NCI-H2196 (cell line): Measurements from ENCODE around the gene COL23A1.

Experiments
- DNase-seq: peaks from one replicate; lab custom pipeline; 2025; ENCODE audit not compliant: unreplicated experiment; lab: John Stamatoyannopoulos, UW

Gene COL23A1

DNA sequence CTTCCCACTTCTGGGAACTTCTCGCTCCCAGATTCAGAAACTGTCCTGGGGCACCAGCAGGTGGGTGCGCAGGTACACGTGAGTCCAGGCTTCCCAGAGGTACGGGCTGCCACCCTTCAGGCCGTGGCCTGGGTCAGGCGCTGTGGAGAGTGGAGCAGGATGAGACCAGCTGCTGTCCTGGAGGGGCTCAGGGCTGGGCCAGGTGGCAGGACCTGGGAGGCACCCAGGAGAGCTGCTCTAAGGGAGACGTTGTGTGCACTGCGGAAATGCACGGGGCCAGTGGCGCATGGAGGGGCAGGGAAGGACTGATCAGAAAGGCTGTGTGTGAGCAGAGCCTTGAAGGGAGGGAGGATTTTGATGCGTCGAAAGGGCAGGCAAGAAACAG is 222.5 kb downstream of the COL23A1 start:
- DNase-seq = no peak

DNA sequence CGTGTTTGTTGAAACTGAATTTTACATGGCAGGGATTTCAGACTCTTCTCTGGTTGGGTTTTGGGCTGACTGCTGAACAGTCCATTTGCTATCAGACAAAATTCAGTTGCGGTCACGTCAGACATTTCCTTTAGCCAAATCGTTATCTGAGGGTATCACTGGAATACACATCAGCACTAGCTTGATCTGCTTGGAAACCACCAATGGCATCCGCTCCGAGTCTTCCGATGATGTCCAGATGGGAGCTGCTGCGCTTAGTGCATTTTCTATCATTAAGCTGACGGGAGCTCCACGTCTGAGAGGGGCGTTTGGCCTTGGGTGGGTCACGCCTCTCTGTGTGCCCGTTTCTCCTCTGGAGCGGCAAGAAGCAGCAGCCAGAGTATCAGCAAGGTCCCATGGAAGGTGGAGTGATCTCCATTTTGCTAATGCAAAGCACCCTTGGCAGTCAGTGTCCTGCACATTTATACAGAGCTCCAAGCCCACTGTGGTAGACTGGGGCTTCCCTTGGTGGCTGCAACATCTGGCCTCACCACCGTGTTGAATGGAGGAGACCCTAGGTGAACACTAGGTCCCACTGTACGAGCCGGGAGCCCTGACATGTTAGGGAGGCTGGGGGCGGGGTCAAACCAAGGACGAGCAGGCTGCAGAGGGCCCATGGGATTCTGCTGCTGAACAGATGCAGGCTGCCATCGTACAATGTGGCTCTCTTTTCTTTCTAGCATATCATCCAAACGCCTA is 223.0 kb downstream of the COL23A1 start:
- DNase-seq = no peak

DNA sequence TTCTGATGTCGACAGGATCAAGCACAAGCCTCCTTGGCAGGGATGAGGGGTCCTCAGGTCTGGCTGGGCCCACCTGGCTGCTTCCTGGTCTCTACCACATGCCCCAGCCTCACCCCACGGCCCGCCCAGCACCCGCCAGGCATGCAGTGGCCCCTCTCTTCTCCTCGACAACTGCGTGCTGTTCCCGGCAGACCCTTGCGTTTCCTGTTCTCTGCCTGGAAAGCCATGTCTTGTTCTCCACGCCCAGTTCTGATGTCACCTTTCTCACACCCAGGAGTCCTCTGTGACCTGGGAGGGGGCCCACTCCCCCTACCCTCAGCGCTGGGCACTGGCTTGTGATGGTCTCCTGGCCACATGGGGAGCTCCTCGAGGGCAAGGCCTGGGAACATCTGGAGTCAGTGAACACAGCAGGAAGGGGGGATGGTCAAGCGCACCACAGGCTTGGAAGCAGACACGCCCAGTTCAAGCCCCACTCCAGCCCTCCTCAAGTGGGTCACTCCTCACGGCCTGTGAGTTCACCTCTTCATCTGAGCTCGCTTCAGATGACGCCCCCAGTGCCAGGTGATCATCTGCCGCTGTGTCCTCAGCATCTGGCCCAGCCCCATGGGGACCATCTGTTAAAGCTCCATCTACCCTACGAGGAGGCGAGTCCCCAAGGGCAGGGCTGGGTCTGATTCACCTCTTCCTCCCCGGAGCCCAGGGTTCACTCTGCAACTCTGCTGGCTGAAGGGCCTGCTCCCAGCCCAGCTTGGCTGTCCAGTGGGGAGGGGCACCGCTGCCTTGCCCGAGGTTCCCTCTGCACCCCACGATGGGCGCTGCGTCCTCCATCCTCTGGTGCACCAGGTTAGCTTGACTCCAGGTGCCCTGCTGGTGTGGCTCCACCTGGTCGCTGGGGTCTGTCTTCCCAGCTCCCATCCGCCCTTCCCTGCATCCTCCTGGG is 224.4 kb downstream of the COL23A1 start:
- DNase-seq = no peak

DNA sequence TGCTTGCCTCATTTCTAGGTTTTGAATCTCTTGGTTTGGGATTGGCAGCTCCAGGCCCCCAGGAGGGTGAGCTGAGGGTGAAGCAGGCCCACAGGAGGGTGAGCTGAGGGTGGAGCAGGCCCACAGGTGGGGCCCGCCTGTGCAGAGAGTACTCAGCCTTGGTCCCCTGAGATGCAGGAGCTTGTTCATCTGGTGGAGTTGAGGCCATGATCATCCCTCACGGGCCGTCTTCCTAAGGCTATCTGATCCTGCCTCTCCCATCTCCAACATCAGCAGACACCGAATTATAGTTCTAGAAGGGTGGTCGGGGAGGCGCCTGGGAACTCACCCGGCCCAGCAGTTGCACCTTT is 225.9 kb downstream of the COL23A1 start:
- DNase-seq = no peak

DNA sequence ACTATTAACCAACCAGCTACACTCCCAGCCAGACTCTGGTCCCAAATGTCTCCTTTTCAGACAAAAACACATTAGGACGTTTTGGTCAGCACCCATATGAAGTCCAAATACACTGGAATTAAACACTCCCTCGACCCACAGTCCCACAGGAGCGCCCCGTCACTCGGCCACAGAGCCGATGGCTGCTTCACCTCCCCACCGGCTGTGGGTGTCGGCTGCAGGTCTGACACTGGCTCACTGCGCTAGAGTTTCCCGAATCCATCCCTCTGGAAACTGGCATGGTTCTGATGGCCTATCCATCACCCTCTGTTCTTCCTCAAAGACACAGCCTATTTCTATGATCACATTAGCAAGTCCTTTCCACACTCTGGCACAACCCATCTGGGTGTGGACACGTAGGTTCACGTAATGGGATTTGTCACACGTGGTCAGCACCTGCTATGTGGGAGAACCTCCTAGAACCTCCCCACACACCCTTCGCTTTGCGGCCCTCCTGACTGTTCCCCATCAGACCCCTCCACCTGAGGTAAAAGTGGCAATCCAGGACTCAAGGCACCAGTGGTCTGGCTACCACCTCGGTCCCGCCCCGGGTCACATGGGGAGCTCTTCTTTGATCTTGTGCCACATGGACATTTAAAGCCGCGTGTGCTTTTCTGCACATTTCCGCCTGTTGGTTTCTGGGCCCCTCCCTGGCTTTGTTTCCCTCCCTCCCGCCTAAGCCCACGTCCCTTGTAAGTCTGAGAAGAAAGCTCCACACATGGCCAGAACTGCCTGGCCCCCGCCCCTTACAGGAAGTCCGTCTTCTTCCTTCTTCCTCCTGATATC is 226.5 kb downstream of the COL23A1 start:
- no peak for DNase-seq

DNA sequence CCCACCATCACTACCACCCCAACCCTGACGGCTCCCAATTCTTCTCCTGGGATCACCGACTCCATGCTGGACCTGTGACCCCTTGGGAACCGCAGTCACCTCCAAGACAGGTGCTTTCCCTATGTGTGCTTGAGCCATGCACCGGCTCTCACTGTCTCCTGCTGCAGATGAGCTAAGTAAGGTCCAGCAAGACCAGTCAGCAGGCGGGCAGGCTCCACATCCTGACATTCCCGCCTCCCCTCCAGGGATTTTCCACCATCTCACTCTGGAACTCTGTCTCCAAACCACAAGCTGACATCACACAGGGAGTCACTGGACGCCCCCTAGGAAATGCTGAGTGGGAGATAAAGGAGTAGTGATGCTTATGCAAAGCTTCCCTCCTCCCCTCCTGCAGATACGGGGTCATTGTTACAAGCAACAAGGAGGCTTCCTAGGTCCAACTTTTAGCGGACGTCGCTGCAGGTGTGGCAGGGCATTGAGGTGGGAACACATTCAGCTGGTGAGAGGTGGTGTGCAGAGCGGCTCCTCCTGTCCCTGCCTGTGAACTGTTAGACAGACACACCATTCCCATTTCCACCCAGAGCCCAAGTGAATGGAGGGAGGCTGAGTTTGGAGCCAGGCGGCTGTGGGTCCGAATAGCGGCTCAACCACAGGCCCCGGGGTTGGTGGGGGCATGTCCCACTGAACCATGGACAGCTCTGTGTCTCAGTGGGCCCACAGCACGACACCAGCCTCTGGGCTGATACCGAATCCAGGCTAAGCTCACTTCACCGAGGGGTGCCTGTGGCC is 228.3 kb downstream of the COL23A1 start:
- DNase-seq = no peak

DNA sequence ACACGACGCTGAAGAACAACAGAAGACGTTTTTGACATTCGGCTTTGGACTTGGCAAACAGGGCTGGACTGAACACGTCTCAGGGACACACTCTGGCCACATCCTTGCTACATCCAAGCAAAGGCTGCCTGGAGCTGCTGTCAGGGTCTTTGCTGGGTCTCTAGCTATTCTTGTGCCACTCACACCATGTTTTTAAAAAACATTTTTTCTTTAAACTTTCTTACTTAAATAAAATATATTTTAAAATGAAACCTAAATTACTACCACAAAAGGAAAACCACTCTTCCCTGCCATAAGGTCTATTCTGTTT is 229.3 kb downstream of the COL23A1 start:
- no peak for DNase-seq

DNA sequence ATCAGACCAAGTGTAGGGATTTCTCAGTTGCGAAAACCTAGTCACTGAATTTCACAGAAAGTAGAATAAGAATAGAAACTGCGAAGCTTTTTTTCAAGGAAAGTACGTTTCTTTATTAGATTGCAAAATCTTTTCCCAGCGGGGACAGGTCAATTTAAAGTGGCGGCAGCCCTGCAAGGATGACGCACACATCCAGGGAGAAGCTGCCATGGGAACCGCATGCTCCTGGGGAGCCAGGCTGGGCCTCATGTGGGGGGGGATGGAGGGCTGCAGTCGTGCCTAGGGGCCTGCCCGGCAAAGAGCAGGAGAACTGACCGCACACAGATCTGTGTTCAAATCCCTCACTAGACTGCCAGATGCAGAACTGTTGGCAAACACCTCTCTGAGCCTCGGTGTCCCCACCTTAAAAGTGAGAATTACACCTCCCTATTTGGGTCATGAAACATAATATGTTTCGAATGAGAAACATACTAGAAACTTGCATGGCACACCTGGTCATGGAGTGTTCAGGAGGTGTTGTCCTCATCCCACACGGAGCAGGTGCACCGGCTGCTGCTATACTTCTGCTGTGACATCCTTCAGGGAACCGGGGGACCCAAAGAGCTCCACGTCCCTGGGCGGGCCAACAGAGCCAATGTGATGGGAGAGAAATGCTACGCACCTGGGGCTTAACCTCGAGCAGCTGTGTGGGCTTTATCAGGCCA is 229.8 kb downstream of the COL23A1 start:
- no peak for DNase-seq

DNA sequence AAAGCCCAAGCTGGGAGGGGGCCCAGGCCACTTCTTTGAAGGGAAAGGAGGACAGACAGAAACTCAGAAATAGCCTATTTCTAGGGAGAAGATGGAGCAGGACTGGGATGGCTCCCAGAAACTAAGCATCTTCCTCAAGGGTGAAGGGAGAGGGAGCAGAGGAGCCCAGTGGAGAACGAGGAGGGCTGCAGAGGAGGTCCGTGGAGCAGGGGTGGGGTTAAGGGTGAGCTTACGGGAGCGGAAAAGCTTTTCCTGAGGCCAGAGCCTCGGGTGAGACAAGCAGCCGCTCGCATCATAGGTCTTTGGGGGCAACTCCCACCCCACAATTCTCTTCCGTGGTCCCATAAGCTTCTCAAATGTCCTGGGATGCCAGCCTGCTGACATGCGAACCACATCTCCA is 230.5 kb downstream of the COL23A1 start:
- no peak for DNase-seq

DNA sequence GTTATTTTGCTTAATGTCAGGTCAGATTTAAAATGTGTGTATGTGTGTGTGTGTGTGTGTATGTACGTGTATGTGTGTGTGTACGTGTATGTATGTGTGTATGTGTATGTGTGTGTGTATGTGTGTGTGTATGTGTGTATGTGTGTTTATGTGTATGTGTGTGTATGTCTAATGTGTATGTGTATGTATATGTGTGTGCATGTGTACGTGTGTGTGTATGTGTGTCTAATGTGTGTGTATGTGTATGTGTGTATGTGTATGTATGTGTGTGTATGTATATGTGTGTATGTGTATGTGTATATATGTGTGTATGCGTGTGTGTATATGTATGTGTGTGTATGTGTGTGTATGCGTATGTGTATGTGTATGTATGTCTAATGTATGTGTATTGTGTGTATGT is 232.5 kb downstream of the COL23A1 start:
- DNase-seq = no peak

DNA sequence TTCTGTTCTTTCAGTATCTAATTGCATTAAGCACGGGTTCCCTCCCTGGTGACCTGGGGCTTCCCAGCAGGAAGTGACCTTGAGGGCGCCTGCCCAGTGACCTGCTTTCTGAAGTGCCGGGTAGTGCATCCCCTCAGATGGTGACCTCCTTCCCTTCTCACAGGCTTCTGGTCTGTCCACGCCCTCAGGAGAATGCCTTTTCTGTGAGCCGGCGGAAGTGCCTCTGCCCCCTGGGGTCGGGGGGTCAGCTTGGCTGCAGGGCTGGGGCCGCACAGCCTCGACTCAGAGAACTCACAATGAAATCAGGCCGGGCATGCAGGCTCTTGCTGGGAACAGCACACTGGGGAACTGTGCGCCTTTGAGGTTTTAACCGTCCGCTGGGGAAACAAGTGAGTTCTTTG is 233.1 kb downstream of the COL23A1 start:
- no peak for DNase-seq

DNA sequence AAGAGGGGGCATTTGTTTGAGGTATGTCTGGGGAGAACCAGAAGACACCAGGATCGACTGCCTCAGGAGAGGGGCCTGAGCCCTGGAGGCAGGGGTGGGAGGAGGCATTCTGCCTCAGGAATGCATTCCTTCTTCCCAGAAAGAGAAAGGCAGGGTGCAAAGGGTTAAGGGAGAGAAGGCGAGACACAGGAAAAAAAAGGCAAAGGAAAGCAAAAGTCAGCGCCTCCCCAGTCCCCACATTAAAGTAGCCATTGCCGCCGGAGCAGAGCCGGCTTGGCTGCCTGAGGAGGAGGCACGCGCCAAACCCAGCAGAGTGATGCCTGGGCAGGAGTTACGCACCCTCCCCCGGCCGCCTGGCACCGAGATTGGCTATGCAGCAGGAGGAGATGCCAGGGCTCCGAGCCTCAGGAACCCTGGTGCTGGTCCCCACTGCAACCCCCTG is 233.7 kb downstream of the COL23A1 start:
- no peak for DNase-seq

DNA sequence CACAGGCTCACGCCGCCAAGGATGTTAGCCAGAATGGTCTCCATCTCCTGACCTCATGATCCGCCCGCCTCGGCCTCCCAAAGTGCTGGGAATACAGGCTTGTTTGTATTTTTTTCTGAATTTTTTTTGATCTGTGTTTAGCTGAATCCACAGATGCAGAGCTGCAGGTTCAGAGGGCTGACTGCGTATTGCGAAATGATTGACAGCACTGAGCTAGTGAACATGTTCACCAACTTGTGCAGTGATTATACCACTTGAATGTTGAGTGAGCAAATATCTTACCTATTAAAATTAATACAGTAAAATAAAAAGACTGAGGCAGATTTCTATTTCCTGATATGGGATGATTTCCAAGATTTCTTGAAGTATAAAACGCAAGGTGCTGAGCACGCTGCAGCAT is 234.5 kb downstream of the COL23A1 start:
- DNase-seq = no peak

DNA sequence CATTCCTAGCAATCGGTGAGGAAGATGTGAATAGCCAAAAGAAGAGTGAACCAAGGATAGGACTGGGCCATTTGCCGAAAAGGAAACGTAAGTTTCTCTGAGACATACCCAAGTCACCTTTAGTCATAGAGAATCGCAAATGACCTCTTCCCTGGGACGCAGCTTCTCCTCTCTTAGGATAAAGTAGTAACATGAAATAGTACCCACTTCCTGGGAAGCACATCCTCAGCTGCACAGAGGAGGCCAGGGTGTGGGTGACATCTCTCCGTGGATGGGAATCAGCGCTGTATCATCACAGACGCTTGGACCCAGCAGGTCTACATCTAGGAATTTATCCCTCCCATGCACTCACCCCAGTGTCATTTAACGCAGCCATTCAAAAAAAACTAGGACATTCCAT is 236.7 kb downstream of the COL23A1 start:
- DNase-seq = no peak

DNA sequence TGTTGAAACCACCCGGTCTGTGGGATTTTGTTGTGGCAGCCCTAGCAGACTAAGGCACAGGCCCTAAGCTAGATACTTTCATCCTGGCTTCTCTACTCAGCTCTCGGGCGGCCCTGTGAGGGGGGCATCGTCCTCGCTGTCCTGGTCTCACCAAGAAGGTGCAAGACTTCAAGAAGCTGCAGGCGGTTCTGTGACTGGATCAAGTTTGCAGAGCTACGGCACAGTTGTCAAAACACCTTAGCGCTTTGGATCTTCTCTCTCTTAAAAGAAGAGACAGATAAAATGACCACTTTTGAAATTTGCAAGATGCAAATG is 238.2 kb downstream of the COL23A1 start:
- no peak for DNase-seq

DNA sequence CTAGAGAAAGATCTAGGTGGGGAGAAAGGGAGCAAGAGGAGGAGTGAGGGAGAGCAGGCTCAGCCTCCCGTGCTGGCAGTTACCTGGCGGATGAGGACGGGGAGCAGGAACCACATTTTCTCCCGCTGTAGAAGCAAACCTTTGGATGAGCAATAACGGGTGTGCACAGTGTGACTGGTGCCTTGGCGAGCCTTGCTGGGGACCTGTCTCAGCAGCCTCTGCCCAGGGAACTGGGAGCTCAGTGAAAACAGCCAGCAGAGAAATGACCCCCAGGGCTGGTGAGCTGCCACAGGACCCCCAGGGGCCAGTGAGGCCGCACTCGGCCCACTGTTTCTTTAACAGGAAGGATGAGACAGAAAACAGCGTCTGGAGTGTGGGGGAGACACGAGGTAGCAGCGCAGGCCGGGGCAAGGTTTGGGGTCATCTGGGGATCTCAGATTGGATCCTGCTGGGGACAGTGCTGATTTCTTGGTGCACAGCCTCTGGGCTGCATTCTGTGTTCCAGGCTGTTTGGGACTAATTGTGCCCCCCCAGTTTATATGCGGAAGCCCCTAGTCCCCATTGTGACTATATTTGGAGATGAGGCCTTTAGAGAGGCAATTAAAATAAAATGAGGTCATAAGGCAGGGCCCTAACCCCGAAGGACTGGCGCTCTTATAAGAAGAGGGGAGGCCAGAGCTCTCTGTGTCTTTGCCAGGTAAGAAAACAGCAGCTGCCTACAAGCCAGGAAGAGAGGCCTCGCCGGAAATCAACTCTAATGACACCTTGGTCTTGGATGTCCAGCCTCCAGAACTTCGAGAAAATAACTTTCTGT is 238.8 kb downstream of the COL23A1 start:
- DNase-seq = no peak

DNA sequence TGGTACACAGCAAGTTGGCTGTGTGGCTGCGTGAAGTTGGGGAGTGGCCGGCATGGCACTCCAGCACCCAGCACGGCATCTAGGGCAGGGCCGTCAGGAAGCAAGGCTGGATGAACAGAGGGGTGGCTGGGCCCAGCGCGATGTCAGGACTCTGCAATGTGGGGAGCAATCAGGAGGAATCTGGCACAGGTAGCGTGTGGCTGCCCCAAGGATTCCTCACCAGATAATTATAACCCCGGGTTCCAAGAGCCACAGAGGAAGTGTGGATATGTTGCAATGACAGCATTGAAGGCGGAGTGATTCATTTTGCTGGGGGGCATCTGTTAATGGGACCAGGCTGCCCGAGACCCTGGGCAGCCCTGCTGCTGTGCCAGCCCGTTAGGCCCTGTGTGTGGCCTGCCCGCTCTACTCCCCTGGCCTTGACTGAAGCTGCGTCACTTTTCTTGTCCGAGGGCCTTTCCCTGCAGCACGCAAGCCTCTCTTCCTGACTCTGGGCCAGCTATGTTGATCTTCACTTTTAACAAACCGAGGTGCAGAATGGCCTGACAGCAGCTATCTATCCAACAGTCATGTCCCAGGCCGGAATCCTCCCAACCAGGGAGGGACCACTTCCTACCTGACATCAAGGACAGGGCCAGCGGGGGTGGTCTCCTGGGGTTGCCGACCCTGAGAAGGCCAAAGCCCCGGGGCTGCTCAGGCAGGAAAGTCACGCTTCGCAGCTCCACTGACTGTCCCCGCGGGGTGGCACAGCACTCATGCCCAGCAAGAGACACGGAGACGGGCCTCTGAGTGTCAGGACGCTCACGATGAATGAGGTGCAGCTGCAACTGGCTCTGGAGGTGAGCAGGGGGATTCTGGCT is 239.6 kb downstream of the COL23A1 start:
- DNase-seq = no peak

DNA sequence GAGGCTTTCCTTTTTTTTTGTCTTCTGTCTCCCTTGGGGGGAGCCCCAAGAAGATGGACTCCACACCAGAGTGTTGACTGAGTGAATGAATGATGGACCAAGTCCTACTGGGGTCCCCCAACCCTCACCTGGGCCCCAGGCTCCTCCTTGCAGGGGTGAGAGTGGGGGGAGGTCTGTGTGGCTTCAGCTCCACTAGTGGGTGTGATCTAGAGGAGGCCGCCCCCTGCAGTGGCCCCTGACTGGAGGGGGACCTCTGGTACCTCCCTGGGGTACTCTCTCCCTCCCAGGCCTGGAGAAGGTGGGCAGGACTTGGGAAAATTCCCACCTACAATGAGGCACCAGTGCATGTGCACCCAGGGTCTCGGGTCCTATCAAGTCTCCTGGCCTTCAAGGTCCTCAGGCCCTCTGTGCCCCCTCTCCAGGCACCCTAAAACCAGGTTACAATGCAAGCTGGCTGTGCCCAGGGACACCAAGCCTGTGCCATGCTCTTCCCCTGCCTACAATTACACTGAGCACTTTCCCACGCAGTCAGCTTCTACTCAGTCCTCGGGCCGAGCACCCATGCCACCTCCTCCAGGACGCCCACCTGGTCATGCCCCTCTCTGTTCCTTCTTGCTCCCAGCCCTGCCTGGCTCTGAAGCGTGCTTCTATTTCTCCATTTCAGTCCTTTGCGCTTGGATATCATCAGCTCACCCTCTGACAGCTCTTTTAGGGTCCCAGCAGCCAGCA is 240.4 kb downstream of the COL23A1 start:
- DNase-seq = no peak
